NB4 (cell line): Measurements from ENCODE around the gene PPP4R4.

ENCODE experiments used
- POLR2A ChIP-seq: IDR thresholded peaks from 2 replicates; pipeline ENCODE4 v1.6.1; 2011; ENCODE audit warnings: mild to moderate bottlenecking; ENCODE audit not compliant: insufficient read length; ENCODE audit errors: extremely low read depth
- TF ChIP-seq, protein P1 (sequence below): IDR thresholded peaks from 2 replicates; pipeline ENCODE4 v1.6.1; 2011; ENCODE audit warnings: low read depth, low read length

GRCh38 chr14:94284221-94284620 lies 110.1 kb downstream of the PPP4R4 start:
- no peak for TF ChIP-seq POLR2A
- TF ChIP-seq, protein P1, sequence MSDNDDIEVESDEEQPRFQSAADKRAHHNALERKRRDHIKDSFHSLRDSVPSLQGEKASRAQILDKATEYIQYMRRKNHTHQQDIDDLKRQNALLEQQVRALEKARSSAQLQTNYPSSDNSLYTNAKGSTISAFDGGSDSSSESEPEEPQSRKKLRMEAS: no peak
